OCI-M1 (cell line): ENCODE measurements around the gene HMGXB4.
A peak's percentile ranks its signal among the peaks of the same experiment; 100 is the strongest.
"Not testable (repeated sequence)": the region's sequence is repeated elsewhere in the genome, so short reads cannot be mapped to it uniquely, and the experiment has no call there.

Source experiments
- DNase-seq: peaks from one replicate; lab custom pipeline; 2025; lab: John Stamatoyannopoulos, UW

Gene HMGXB4, protein sequence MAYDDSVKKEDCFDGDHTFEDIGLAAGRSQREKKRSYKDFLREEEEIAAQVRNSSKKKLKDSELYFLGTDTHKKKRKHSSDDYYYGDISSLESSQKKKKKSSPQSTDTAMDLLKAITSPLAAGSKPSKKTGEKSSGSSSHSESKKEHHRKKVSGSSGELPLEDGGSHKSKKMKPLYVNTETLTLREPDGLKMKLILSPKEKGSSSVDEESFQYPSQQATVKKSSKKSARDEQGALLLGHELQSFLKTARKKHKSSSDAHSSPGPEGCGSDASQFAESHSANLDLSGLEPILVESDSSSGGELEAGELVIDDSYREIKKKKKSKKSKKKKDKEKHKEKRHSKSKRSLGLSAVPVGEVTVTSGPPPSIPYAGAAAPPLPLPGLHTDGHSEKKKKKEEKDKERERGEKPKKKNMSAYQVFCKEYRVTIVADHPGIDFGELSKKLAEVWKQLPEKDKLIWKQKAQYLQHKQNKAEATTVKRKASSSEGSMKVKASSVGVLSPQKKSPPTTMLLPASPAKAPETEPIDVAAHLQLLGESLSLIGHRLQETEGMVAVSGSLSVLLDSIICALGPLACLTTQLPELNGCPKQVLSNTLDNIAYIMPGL

DNA sequence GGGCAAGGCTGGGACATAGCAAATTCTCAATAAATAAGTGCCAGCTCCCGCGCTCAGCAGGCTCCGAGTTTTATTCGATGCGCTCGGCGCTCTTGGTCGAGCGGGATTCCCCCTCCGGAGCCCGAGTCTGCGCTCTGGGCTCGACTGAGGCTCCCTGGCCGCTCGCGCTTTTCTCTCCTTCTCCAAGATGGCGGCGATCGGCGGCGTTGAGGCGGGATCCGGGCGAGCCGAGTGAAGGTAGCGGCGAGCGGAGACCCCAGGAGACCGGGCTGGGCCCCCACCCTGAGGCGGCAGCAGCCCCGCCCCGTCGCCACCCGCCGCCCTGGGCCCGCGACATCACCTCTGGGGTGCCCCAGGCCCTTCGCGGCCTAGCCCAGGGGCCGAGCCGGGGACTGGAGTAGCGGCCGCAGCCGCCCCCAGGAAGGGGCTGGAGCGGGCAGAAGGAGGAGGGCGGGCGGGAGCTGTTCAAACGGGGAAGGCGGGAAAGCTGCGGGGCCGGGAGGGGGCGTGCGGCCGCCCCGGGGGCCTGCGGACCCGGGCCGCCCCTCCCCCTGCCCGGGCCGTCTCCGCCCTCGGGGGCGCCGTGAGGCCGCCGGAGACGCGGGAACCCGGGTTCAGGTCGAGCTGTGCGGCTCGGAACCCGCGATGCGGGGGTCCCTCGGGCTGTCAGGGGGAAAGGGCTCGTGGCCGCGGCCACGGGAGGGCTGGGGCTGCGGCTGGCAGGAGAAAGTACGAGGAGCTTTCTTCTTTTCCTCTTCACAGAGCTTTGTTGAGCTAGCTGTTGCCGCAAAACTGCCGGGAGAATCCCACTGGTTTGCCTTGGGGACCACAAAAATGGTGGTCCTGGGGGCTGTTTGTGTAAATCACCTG lies at the start of gene HMGXB4:
Gene HMGXB4, plus strand, starts transcription at position 173 of the 870 bp plus-strand sequence. CDS start 4,898 bp downstream, outside the sequence.
- peak; percentile 92 for DNase-seq

DNA sequence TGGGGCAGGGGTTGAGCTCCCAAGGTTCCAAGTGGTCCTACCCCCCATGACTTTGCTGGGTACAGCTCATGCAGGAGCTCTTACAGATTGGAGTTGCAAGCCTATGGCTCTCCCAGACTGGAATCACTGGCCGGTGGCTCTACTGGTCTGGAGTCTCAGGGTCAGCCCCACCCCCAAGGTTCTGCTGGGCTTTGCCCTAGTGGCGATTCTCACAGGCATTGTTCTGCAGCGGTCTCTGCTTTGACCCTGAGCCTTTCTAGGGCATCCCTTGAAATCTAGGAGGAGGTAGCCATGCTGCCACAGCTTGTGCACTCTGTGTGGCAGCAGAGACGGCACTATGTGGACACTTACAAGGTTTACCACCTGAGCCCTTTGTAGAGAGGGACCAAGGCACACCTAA lies 49.3 kb upstream of the HMGXB4 start:
- DNase-seq, result no peak

DNA sequence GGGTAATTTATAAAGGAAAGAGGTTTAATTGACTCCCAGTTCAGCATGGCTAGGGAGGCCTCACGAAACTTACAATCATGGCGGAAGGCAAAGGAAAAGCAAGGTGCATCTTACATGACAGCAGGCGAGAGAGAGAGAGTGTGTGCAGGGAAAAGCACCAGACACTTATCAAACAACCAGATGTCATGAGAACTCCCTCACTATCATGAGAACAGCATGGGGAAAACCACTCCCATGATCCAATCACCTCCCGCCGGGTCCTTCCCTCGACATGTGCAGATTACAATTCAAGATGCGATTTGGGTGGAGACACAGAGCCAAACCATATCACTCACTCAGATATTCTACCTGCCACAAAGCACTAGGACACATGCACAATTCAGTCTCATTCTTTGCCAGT lies 48.1 kb upstream of the HMGXB4 start:
- DNase-seq, result peak; percentile 28

DNA sequence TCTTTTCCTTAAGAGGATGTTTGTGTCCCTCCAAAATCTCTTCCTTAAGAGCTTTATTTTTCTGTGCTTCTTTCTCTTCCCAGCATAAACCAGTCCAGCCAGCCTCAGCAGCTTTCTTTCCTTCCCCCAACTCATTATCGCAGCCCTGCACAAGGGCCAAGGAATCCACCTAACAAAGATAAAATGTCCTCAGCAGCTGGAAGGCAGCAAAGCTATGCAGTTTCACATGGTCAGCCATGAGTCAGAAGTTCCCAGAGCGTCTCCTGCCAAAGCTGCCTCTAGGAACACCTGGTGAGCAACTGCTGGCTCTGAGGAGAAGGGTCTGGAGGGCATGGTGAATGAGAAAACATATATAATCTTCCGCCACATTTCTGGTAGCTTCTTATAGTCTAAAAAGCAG lies 45.3 kb upstream of the HMGXB4 start:
- DNase-seq, result peak; percentile 76

GRCh38 chr22:35212996-35213395 lies 44.3 kb upstream of the HMGXB4 start:
- no peak for DNase-seq

DNA sequence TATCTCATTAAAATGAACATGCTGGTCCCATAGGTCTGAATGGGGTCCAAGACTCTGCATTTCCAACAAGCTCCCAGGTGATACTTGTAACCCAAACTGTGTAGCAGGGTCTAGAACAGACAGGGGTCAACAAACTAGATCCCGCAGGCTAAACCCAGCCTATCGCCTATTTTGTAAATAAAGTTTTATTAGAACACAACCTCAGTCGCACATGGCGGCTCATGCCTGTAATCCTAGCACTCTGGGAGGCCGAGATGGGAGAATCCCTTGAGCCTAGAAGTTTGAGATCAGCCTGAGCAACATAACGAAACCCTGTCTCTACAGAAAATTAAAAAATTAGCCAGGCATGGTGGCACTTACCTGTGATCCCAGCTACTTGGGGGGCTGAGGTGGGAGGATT lies 42.3 kb upstream of the HMGXB4 start:
- no peak for DNase-seq

DNA sequence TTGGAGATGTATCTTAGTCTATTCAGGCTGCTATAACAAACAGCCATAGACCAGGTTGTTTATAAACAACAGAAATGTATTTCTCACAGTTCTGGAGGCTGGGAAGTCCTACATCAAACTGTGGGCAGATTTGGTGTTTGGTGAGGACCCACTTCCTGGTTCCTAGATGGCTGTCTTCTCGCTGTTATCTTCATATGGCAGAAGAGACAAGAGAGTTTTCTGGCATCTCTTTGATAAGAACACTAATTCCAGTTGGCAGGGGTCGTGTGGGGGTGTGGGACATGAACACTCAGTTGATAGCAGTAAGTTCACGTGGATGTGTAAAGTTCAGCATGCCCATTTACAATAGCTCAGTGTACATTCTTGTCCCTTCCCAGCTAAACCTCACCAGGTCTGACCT lies 41.3 kb upstream of the HMGXB4 start:
- peak; percentile 70 for DNase-seq

- no peak for DNase-seq
Measured at GRCh38 chr22:35217527-35217926, 39.8 kb upstream of the HMGXB4 start.

- no peak for DNase-seq
Measured at GRCh38 chr22:35218079-35218478, 39.2 kb upstream of the HMGXB4 start.

GRCh38 chr22:35219012-35219411 lies 38.3 kb upstream of the HMGXB4 start:
- peak; percentile 27 for DNase-seq

- no peak for DNase-seq
Measured at GRCh38 chr22:35220221-35220620, 37.1 kb upstream of the HMGXB4 start.

- no peak for DNase-seq
Measured at GRCh38 chr22:35225010-35225409, 32.3 kb upstream of the HMGXB4 start.

DNA sequence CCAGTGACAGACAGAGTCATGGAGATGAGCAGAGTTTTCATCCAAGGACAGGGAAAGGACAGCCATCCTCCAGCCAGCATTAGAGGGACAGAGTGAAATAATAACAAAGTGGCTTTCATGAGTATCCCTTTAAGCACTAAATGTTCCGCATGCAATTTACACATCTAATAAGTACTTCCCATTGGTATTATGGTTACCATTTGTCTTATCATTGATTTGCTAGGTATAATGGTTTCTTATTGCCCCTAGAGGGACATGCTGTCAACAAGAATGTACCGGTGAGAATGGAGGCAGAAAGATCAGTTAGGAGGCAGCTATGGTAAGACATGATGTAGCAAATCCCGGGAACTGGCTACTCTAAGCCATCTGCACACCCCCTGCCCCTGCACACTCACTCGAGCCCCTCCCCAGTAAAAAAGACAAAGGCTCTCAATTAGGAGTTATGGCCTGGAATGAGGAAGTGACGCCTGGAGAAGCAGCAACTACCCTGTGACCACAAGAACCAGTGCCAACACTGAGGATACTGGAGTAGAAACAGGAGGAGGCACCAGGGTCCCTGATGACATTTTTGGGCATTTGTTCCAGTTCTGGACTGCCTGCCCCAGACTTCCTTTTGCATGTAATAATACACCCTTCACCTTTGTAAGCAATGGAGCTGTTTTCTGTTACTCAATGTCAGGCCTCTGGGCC lies 30.2 kb upstream of the HMGXB4 start:
- peak; percentile 39 for DNase-seq

DNA sequence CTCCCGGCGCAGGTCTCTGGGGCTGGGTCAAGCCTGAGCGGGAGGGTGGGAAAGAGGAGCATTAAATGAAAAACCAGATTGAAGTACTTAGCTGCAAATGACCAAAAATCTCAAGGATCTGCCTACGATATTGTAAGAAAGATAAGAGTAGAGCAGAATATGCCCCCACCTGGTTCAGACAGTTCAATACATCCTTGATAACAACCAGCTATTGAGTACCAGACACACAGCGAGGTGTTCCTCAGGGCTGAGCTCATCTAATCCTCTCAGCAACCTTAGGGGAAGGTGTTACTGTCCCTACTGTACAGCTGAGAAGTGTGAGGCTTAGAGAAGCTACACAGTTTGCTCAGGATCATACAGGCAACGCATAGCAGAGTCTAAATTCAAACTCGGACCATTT lies 27.4 kb upstream of the HMGXB4 start:
- DNase-seq, result peak; percentile 26

DNA sequence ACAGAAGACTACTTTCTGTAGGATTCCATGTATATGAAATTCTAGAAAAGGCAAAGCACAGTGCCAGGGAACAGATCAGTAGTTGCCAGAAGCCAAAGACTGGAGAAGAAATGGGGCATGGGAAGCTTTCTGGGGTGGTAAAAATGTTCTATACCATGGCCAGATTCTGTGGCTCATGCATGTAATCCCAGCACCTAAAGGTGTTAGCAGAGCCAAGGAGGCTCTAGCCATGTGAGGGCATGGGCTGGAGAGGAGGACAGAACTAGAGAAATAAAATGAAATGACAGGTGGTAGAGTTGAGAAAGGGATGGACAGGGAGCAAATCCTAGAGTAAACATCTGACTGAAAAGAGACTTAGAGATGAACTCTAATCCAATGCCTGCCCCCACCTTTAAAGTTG lies 26.9 kb upstream of the HMGXB4 start:
- DNase-seq, result peak; percentile 42

- DNase-seq, result peak; percentile 89
Measured at GRCh38 chr22:35230839-35231584, 26.3 kb upstream of the HMGXB4 start.

DNA sequence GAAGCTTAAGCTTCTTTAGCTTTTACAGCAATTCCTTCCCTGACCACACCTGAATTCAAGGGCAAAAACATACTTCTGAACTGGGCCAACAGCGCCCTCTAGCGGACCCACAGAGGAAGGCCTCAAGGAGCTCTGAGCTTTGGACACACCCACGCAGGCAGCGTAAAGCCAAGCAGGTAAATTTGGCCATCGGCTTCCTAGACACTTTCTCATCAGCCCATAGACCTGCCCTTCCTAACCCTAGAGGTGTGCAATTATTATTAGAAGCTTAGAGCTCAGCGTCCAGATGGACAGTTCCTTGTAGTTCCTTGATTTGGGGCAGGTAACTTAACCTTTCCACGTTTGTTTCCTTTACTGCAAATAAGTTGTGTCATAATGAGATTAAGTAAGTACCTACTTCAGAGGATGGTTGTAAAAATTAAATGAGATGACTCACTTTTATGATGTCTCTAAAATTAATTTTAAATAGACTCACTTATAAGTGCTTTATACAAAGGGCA lies 25.7 kb upstream of the HMGXB4 start:
- DNase-seq, result peak; percentile 86

- DNase-seq, result not testable (repeated sequence)
Measured at GRCh38 chr22:35238749-35239148, 18.5 kb upstream of the HMGXB4 start.

DNA sequence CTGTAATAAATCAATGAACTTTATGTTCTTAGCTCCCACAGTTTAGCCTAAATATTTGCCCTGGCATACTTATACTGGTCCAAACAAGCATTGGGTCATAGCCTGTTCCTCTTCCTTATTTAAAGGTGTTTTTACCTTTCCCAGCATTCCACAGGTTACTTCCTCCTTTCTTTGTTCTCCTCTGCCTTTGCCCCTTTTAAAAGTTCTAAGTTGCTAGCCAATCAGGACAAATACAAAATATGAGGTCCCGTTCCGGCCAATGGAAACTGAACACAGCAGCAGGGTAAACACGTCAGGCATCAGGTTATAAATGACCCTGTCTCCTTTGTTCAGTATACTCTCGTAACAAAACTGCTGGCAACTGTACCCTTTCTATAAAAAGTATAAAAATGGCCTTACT lies 12.8 kb upstream of the HMGXB4 start:
- DNase-seq, result not testable (repeated sequence)

- no peak for DNase-seq
Measured at GRCh38 chr22:35250156-35250555, 7.1 kb upstream of the HMGXB4 start.

- no peak for DNase-seq
Measured at GRCh38 chr22:35253946-35254345, 3.3 kb upstream of the HMGXB4 start.
